HG02623 (cell line): Measurements from ENCODE around the gene AZGP1.
"Not testable (repeated sequence)": the region's sequence is repeated elsewhere in the genome, so short reads cannot be mapped to it uniquely, and the experiment has no call there.

Experiments
- ATAC-seq: cut with Tn5 transposase; IDR thresholded peaks from one replicate; pipeline ENCODE4 v1.9.1; 2021; ENCODE audit warnings: moderate library complexity; ENCODE audit not compliant: unreplicated experiment

AZGP1 gene

GRCh38 chr7:99997545-99998137 is 21.8 kb upstream of the AZGP1 start:
- peak; percentile 52 for ATAC-seq

- ATAC-seq: no peak
Observed at GRCh38 chr7:99996755-99997544, 21.1 kb upstream of the AZGP1 start.

- ATAC-seq: no peak
Observed at GRCh38 chr7:99994819-99995218, 19.0 kb upstream of the AZGP1 start.

- ATAC-seq: no peak
Observed at GRCh38 chr7:99992330-99993038, 16.7 kb upstream of the AZGP1 start.

- not testable (repeated sequence) for ATAC-seq
Observed at GRCh38 chr7:99991543-99991942, 15.7 kb upstream of the AZGP1 start.

- ATAC-seq: no peak
Observed at GRCh38 chr7:99990460-99990852, 14.6 kb upstream of the AZGP1 start.

GRCh38 chr7:99987846-99988245 is 12.0 kb upstream of the AZGP1 start:
- ATAC-seq: no peak

GRCh38 chr7:99987306-99987705 is 11.5 kb upstream of the AZGP1 start:
- not testable (repeated sequence) for ATAC-seq

GRCh38 chr7:99984593-99984992 is 8.8 kb upstream of the AZGP1 start:
- ATAC-seq: no peak

- not testable (repeated sequence) for ATAC-seq
Observed at GRCh38 chr7:99981066-99981465, 5.2 kb upstream of the AZGP1 start.

- not testable (repeated sequence) for ATAC-seq
Observed at GRCh38 chr7:99980448-99980872, 4.6 kb upstream of the AZGP1 start.

GRCh38 chr7:99979814-99980225 is 4.0 kb upstream of the AZGP1 start:
- not testable (repeated sequence) for ATAC-seq

GRCh38 chr7:99976626-99977025 is 795 bp upstream of the AZGP1 start:
- no peak for ATAC-seq

GRCh38 chr7:99974681-99975080 is 1.1 kb downstream of the AZGP1 start:
- no peak for ATAC-seq

GRCh38 chr7:99973817-99974216 is 2.0 kb downstream of the AZGP1 start:
- not testable (repeated sequence) for ATAC-seq

GRCh38 chr7:99971242-99971641 is 4.6 kb downstream of the AZGP1 start:
- ATAC-seq: no peak

GRCh38 chr7:99969813-99970212 is 6.0 kb downstream of the AZGP1 start:
- not testable (repeated sequence) for ATAC-seq

GRCh38 chr7:99969298-99969697 is 6.5 kb downstream of the AZGP1 start:
- no peak for ATAC-seq

- no peak for ATAC-seq
Observed at GRCh38 chr7:99958564-99959227, 17.1 kb downstream of the AZGP1 start.

GRCh38 chr7:99955247-99955646 is 20.6 kb downstream of the AZGP1 start:
- no peak for ATAC-seq

- not testable (repeated sequence) for ATAC-seq
Observed at GRCh38 chr7:99954643-99955042, 21.2 kb downstream of the AZGP1 start.
